ENCODE results near the gene PYGO2.
A peak's percentile ranks its signal among the peaks of the same experiment; 100 is the strongest.
"Not testable (repeated sequence)": the region's sequence is repeated elsewhere in the genome, so short reads cannot be mapped to it uniquely, and the experiment has no call there.

PYGO2 gene

DNA sequence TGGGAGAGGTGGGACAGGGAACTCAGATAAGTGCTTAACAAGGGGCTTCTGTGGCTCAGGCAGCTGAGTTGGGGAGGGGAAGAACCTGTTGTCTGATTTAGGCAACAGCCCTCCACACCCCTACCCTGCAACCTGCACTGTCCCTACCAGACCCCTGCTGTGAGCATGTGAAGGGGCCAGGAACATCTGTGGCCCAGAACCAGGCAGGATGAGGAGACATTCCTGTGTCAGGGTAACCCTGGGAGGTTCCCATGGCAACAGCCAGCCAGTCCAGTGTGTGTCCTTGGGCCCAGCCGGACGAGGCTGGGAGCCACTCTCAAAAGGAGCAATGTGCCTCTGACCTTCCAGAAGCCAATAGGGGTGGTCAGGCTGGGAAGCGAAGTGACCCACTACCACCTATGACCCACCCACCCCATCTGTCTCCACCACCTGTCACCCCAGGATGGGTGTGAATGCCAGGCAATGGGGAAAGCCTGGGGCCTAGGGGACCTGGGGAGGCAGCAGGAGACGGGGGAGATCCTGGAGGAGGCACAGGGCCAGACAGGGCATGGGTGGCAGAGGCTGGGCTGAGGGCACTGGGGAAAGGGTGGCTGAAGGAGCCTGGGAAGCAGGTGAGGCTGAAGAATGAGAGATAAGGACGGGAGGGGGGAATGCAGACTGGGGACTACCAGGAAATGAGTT, 20.1 kb downstream of the PYGO2 start:
- DNase-seq (ENCODE audit: low read depth): no peak

- DNase-seq (ENCODE audit: low read depth): no peak
Observed at GRCh38 chr1:154940651-154941194, 20.9 kb downstream of the PYGO2 start.

GRCh38 chr1:154940213-154940560, 21.4 kb downstream of the PYGO2 start:
- no peak for DNase-seq (ENCODE audit: low read depth)

DNA sequence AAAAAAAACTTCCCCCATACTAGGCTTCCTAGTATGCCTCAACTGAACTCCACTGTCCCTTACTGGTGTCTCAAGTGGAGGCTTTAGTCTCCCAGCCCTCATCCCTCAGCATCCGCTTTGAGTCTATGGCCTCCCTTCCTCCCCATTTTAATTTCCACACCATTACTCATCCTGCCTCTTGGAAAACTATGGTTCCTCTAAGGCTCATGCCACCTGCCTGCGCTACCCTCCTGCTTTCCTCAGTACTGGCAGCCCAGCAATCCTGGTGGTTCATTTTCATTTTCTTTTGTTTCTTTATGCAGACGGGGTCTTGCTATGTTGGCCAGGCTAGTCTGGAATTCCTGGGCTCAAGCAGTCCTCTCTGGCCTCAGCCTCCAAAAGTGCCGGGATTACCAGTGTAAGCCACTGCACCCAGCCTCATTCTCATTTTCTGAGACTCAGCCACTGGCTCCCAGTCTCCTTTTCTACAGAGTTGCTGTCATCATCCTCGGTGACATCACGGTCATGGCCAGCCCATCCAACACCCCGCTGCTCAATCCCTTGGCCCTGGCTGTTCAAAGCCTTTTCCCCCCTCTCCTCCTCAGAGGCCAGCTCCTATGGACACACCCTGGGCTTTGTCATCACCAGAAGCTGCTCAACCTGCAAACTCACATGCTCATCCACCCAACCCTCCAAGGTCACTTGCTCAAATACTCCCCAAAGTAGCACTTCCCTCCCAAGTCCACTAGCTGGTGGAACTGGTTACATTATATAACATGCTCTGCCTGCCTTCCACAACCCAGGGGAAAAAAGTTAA, 22.8 kb downstream of the PYGO2 start:
- DNase-seq (ENCODE audit: low read depth): no peak

GRCh38 chr1:154937988-154938386, 23.6 kb downstream of the PYGO2 start:
- DNase-seq (ENCODE audit: low read depth): no peak

- DNase-seq (ENCODE audit: low read depth): peak; percentile 92
Observed at GRCh38 chr1:154937085-154937987, 24.2 kb downstream of the PYGO2 start.

GRCh38 chr1:154936555-154937084, 25.0 kb downstream of the PYGO2 start, which contains the start of gene PMVK:
Gene PMVK (minus strand): TSS chr1:154936719. CDS start chr1:154936685, 34 bp downstream.
- DNase-seq (ENCODE audit: low read depth): peak; percentile 95

DNA sequence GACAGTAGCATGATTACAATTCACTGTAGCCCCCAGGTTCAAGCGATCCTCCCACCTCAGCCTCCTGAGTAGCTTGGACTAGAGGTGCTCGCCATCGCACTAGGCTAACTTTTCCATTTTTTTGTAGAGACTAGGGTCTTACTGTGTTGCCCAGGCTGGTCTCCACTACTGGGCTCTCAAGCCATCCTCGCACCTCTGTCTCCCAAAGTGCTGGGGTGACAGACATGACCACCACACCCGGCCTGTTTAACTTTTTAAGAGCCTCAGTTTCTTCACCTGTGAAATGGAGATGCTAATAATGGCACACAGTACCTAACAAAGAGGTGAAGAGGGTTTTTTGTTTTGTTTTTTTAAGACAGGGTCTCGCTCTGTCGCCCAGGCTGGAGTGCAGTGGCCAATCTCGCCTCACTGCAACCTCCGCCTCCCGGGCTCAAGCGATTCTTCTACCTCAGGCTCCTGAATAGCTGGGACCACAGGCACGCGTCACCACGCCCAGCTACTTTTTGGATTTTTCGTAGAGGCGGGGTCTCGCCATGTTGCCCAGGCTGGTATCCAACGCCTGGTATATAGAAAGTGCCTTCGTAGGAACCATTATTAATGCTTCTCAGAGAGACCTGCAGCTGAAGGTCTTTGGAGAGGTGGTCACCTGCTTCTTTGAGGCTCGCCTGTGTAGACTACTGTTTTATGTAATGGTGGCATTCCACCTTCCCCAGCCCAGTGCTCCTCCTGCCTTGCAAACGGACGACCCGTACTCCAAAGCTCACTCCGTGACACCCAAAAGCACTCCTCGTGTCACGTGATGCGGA, 25.6 kb downstream of the PYGO2 start:
- no peak for DNase-seq (ENCODE audit: low read depth)

DNA sequence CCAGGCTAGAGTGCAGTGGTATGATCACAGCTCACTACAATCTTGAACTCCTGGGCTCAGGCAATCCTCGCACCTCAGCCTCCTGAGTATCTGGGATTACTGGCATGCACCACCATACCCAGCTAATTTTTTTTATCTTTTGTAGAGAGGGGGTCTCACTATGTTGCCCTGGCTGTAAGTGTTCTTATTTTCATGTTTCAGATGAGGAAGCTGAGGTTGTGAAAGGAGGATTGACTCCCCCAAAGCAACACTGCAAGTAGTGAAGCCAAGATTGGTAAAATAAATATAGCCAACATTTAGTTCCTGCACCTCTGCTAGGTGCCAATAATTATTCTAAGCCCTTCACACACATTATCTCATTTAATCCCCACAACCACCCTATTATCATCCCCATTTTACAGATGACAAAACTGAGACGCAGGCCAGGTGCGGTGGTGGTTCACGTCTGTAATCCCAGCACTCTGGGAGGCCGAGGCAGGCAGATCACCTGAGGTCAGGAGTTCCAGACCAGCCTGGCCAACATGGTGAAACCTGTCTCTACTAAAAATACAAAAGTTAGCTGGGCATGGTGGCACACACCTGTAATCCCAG, 27.1 kb downstream of the PYGO2 start:
- no peak for DNase-seq (ENCODE audit: low read depth)

GRCh38 chr1:154931940-154932487, 29.6 kb downstream of the PYGO2 start:
- DNase-seq (ENCODE audit: low read depth): no peak

DNA sequence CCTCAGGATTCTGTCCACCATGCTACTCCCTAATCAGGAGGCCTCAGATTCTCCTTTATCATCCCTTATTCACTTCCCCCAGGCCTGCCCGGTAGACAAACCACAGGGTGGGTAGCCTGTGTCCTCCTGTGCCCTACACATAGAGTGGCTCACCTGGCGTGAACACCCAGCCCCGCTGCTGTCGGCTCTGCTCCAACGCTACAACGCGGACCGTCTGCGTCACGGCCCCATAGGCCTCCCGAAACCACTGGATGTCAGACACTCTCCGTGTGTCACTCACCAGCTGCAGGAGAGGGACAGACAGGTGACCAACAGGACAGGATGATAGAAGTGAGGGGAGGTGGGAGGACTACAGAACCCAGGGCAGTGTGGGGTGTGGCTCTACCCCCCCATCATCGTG, 35.4 kb downstream of the PYGO2 start:
- no peak for DNase-seq (ENCODE audit: low read depth)

- DNase-seq (ENCODE audit: low read depth): no peak
Observed at GRCh38 chr1:154925335-154926170, 36.0 kb downstream of the PYGO2 start.

DNA sequence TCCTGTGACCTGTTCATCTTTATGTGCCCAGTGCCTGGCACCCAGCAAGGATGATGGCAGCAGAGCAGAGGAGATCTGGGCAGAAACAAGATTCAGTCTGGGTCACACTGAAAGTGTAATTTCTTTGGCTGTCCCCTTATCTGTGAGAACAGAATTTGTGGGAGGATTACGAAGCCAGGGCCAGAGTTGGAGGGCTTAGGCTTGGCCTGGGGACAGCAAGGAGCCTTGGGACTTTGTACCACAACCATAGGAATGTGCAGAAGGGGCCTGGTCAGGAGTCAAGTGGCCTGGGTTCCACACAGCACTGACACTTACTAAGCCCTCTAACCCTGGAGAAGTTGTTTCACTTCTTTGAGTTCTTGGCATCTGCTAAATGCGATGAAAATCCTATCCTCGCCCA, 37.9 kb downstream of the PYGO2 start:
- DNase-seq (ENCODE audit: low read depth): no peak

DNA sequence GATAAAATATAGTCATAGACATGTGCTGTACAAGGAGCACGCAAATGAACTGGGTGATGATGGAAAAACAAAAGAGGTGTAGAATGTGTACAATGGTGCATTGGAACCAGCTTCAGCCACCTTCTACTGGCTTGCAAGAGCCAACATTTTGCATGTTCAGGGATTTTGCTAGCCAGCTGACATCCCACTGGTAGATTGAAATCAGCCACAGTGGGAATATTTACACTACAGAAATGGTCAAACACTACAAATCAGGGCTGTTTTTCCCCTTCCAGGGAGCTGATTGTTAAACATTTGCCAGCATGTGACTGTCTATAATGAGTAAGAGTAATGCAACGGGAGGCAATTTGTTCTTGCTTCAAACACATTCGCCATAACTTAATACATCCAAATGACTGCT, 48.3 kb downstream of the PYGO2 start:
- DNase-seq (ENCODE audit: low read depth): no peak

- no peak for DNase-seq (ENCODE audit: low read depth)
Observed at GRCh38 chr1:154912755-154913154, 48.8 kb downstream of the PYGO2 start.

DNA sequence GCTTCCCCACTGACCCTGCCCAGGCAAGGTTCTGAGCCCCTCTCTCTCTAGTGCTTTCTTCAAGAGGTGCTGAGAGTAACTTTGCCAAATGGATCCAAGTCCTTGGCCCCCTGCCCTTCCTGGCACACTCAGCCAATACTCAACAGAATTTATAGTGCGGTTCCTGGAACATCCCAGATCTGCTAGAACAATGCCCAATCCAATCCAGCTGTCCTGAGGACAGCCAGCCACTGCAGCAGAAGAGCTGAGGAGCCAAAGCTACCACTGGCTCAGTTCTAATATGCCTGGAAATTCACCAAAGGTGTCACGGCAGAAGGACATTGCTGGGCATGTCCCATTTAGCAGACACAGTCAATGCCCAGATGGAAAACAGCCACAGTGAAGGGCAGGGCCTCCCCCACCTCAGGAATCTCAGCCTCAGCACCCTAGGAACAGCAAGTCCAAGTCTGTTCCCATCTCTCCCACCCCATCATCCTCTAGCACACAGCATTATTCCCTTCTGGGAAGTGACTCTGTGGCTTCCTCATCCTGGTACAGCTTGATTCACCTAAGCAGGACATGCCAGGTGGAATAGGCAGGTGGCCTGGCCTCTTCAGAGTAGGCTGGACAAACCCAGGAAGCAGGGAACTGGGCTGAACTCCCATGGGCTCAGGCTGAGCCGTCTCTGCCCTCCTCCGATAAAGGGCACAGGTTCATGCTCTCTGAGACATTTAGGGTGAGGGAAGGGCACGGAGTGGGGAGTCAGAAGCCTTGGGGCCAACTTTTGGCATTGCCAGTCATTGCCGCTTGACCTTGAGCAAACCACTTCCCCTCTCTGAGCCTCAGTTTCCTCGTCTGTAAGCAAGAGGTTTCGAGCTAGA, 49.7 kb downstream of the PYGO2 start:
- no peak for DNase-seq (ENCODE audit: low read depth)

GRCh38 chr1:154910851-154911250, 50.7 kb downstream of the PYGO2 start:
- no peak for DNase-seq (ENCODE audit: low read depth)

GRCh38 chr1:154908937-154909336, 52.6 kb downstream of the PYGO2 start:
- no peak for DNase-seq (ENCODE audit: low read depth)

DNA sequence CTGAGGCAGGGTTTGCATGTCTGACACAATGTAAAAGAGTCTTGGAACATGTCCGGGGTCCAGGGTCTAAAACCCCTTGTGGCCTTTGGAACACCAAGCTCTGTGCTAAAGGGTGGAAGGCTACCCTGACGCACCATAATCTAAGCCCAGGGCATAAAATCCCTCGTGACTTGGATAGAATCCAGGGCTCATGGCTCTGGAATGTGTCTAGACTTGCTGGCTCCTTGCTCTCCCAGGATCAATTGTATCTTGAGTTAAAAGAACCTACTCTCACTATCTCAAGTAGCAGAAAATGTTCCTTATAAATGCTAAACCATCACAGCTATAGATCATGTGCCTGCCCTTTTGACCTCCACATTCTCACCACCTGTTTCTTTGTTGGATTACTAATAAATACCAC, 53.5 kb downstream of the PYGO2 start:
- DNase-seq (ENCODE audit: low read depth): not testable (repeated sequence)

Data from CMK (cell line).